ENCODE results near the gene PAN3.

DNA sequence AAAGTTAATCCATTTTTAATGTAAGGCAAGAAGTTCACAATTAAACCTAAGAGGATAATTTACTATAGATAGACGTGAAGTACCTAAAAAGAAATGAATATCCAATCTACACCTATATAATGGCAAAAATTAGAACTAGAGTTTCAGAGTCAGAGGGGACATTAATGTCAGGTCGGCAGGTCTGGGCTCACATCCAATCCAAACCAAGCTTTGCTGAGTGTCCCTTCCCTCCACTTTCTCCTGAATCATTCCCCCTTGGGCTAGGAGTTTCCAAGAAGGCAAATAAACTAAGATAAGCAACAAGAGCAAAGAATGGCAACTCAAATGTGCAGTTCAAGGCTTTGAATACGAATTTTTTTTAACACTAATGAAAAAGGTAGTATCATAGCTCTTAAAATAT, 40.8 kb upstream of the PAN3 start:
- TF ChIP-seq ZNF384 (IDR thresholded peaks at IDR 0.05) (no peak), NFRKB (IDR thresholded peaks at IDR 0.05) (no peak), TARDBP (IDR thresholded peaks at IDR 0.05) (no peak), LEF1 (IDR thresholded peaks at IDR 0.05; ENCODE audit: borderline replicate concordance) (no peak), ARNT (IDR thresholded peaks at IDR 0.05) (no peak)
